Brain pericyte (primary cell): Measurements from ENCODE around the gene STMP1.
A peak's percentile ranks its signal among the peaks of the same experiment; 100 is the strongest.
"Not testable (repeated sequence)": the region's sequence is repeated elsewhere in the genome, so short reads cannot be mapped to it uniquely, and the experiment has no call there.

Experiments
- DNase-seq: peaks from one replicate; pipeline ENCODE4 v3.0.0-alpha.2; 2012; ENCODE audit warnings: low read depth, low spot score

The STMP1 gene

GRCh38 chr7:135664046-135664589 lies 1.8 kb downstream of the STMP1 start:
- no peak for DNase-seq

DNA sequence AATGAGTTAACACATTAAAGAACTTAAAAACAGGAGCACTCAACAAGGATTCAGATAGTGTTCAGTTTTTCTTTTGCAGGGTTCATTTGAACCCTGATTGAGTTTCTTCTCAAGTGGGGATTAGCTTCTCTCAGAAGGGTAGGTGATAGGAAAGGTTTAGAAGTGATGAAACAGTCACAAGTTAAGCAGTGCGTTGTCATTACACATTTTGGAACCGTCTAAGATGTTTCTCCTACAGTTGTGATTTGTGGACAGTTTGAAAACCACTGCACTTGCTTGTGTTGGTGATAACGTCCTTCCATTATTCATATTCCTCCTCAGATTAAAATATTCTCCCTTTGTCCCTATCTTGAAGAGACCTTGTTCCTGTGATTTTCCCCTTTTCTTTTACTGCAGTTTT lies 2.7 kb downstream of the STMP1 start:
- DNase-seq, result no peak

DNA sequence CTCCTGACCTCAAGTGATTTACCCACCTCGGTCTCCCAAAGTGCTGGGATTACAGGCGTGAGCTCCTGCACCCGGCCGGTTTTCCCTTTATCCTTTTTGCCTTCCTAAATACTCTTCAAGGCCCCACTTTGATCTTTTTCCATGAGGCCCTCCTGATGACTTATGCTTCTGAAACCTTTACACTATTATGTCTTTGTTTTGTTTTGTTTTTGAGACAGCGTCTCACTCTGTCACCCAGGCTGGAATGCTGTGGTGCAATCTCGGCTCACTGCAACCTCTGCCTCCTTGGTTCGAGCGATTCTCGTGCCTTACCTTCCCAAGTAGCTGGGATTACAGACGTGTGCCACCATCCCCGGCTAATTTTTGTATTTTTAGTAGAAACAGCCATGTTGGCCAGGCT lies 3.8 kb downstream of the STMP1 start:
- no peak for DNase-seq

DNA sequence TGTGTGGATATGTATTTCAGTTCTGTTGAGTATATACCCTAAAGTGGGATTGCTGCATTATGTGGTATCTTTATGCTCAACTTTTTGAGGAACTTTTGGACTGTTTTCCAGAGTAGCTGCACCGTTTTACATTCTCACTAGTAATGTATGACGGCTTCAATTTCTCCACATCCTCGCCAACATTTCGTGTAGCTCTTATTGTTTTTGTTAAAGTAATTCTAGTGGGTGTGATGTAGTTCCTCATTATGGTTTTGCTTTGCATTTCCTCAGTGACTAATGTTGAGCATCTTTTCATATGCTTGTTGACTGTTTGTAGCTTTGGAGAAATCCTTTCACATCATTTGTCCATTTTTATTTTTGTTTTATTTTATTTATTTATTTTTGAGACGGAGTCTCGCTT lies 4.5 kb downstream of the STMP1 start:
- DNase-seq, result no peak

DNA sequence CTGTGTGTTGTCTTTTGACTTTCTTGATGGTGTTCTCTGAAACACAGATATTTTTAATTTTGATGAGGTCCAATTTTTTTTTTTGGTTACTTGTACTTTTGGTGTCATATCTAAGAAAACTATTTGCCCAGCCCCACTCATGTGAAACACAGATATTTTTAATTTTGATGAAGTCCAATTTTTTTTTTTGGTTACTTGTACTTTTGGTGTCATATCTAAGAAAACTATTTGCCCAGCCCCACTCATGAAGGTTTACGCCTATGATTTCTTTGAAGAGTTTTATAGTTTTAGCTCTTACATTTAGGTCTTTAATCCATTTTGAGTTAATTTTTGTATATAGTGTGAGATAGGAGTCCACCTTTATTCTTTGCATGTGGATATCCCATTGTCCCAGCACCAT lies 5.3 kb downstream of the STMP1 start:
- DNase-seq, result not testable (repeated sequence)

DNA sequence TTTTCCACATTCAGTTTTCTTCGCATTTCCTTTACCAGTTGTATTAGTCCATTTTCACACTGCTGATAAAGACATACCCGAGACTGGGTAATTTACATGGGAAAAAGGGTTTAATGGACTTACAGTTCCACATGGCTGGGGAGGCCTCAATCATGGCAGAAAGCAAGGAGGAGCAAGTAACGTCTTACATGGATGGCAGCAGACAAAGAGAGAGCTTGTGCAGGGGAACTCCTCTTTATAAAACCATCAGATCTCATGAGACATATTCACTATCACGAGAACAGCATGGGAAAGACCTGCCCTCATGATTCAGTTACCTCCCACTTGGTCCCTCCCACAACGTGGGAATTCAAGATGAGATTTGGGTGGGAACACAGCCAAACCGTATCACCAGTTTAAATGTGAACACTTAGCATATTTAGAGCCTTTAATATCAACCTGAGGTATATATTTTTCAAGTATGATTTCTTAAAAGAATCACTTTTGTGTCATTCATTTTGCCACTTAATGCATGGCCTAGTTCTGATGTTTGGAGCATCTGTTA lies 6.6 kb downstream of the STMP1 start:
- DNase-seq, result not testable (repeated sequence)

GRCh38 chr7:135669774-135670173 lies 7.5 kb downstream of the STMP1 start:
- no peak for DNase-seq

DNA sequence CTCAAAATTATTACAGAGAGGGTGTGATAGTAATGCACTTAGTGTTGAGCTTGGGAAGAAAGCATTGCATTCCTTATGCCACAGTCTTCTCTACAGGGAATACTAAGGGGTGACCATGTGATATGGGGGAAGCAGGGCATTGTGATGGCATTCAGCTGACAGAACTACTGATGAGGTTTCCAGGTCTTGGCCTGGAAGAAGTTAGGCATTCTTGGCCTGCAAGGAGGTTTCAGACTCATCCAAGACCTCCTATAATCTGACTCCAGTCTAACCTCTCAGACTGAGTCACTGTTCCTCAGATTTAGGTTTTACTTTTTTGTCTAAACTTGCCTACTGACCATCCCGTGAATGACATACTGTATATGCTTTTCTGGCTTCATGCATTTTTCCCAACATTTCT lies 7.9 kb downstream of the STMP1 start:
- no peak for DNase-seq

GRCh38 chr7:135672560-135673359 lies 10.4 kb downstream of the STMP1 start:
- DNase-seq, result peak; percentile 30

DNA sequence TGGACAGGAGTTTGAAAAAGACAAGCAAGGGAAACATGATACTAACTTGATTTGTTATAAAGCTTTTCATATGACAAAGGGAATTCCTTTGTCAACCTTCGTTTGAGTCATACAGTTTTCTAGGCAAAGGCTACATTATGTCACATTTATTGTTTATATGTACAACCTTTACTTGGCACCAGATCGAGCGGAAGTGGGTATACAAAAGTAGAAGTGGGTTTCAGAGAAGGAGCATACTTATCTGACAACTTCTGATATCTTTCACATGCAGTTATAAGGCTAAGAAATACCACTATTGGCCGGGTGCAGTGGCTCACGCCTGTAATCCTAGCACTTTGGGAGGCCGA lies 11.0 kb downstream of the STMP1 start:
- DNase-seq, result no peak

DNA sequence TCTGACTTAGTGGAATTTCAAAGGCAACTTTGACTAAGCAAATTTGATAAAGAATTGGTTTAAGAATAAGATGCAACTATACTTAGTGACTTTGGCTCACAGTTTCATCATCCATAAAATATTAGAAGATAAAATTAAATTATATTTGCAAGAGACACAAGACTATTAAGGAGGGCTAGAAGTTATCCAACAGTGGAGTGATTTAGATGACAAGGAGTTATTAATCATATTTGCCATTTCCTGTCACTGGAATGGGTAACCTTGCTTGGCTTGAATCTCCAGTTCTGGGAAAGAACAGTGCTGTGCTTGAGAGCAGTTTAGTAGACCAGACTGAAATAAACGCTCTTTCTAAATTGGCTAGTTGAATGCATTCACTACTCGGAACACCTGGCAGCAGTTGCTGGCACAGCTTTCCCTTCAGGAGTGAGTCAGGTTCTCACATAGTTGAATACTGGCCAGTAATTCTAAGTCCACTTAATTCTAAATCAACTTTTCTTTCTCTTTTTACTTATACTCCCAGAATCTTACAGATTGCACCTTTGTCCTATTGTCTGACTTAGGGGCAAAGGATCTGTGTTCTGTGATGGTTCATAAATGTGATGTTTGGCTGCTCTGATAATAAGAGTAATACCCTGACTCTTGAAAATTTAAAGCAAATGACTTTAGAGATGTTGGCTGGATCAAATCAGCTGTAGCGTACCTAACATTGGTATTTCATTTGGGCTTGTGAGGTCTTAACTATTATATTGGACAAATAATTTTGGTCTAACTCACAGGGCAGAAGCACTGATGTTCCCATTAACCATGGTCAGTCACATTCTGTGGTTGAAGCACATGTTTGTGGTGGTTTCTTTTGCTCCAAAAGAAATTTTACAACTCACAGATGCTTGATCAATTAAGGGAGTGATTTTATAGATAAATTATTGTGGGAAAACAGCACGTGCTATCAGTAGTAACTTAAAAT lies 16.6 kb downstream of the STMP1 start:
- no peak for DNase-seq

GRCh38 chr7:135681762-135682161 lies 19.4 kb downstream of the STMP1 start:
- no peak for DNase-seq

GRCh38 chr7:135682191-135682590 lies 19.9 kb downstream of the STMP1 start:
- no peak for DNase-seq

DNA sequence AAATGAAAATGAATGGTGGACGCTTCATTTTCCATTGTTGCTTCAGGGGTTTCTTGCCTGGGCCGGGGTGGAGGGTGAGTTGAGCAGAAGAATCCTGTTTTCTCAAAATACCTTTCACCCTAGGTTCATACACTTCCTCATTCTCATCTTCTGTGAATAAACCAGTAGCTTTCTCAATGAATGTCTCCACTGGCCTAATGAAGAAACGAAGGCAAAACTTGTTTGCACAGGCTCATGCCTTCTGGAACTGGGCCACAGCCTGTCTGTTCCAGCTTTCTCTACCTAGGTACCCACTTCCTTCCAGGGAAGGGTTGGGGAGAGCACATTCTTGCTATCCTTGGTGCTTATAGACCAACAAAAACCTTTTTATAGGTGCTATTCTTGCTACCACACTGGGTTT lies 21.3 kb downstream of the STMP1 start:
- no peak for DNase-seq

DNA sequence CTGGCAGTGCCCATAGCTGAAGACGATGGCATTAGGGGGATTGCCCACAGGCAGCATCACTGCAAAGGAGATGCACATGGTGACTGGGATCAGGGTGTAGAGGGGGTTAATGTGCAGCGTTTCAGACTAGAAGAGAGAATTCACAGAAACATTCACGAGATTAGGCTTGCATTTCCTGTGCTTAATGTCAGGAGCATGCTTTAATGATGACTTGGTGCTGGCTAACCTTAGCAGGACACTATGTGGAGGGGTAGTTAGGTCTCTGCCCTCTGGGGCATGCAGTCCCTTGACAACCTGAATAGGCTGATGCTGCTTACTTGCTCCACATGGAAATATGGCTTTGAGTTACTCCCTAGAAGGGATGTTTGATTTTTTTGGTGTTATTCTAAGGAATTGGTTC lies 21.8 kb downstream of the STMP1 start:
- DNase-seq, result no peak

DNA sequence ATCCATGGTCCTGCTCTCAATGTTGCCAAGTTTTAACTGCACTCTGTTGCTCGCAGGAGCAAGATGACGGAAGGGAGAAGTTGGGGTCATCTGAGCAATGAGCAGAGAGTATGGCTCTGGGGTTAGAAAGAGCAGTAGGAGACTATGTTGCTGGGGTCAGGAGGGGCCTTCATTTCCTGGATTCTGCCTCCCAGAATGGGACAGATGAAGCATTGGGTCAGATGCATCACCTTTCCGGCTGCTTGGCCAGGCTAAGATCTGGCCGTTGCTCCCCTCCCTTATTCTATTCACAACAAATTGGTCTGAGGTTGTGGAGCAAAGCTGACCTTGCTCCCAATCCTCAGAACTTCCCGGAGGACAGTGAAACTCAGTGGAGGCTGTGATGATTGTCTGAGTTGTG lies 22.4 kb downstream of the STMP1 start:
- DNase-seq, result no peak

- DNase-seq, result no peak
Measured at GRCh38 chr7:135685306-135686084, 23.2 kb downstream of the STMP1 start.

- no peak for DNase-seq
Measured at GRCh38 chr7:135687466-135687865, 25.2 kb downstream of the STMP1 start.

- DNase-seq, result no peak
Measured at GRCh38 chr7:135690566-135690965, 28.3 kb downstream of the STMP1 start.

GRCh38 chr7:135692055-135692454 lies 29.7 kb downstream of the STMP1 start:
- DNase-seq, result no peak

- DNase-seq, result not testable (repeated sequence)
Measured at GRCh38 chr7:135692606-135693005, 30.3 kb downstream of the STMP1 start.
